ENCODE measurements around the gene SPATA2. TPM values are rescaled to one million over a fixed set of nuclear protein-coding genes. Genes with fewer than 3 reads are reported as not detected.

SPATA2 gene
- total and polyA plus RNA-seq, 2 of the 13 experiments (the other 11 are each of a cell fraction or from before 2014, with no cell fraction given): 3.2 to 8.7 TPM

DNA sequence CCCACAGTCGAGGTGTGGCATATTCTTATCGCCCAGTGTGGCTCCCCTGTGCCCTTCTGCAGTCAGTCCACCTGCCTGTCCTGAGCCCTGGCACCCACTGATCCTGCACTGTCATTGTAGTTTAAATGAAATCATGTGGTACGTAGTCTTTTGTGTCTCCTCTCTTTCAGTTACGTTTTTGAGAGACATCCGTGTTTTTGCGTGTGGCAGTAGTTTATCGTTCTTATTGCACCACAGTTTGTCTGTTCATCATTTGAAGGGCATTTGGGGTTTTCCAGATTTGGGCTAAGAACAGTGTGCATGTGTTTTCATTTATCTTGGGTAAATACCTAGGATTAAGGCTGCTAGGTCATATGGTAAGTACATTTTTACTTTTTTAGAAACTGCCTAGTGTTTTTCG, 49.3 kb downstream of the SPATA2 start (continued):
- TF ChIP-seq STAT5B (CRISPR knock-in tag; IDR thresholded peaks at IDR 0.05) (no peak), RBFOX2 (IDR thresholded peaks at IDR 0.05; ENCODE audit: low read depth, low read length) (no peak)

DNA sequence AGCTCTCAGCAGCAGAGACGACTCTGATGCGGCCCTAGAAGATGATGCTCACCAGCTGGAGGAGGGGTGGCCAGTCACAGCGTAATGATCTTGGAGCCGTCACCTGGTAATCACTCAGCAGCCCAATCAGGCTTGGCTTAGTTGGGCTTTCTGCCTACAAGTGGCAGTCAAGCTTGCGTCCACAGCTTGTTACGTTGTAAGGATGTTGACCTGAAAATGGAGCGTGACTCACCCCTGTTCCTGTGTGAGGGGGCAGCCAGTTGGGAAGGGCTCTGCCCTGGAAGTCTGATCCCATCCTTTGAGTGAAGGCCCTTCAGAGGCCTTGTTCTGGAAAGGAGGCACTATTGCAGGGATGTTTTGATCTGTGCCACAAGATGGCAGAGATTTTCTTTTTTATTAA, 49.8 kb downstream of the SPATA2 start:
- Histone ChIP-seq H3K9me3 (ENCODE audit: low read length) (no peaks in the 10 kb centered on the region), H3K4me1 (ENCODE audit: insufficient read depth, low read length) (no peaks in the 10 kb centered on the region), H3K27ac (ENCODE audit: extremely low read length, insufficient read depth, low read length) (no peak overlapping the region), H3K79me2 (ENCODE audit: insufficient read depth, low read length) (no peaks in the 10 kb centered on the region), H3K4me2 (ENCODE audit: low read depth, low read length) (no peak overlapping the region), H3K36me3 (replicated peaks in 1 of 2; ENCODE audit: control insufficient read depth in 1 of 2, insufficient read depth in 2 of 2, low read length in 2 of 2) (peaks cover 4 to 32% of the 10 kb centered on the region in 2 experiments; a peak in 4 of 5 replicates), H2AFZ (ENCODE audit: low read length) (no peak overlapping the region), H3K27me3 (ENCODE audit: control insufficient read depth in 1 of 2, insufficient read depth in 2 of 2, low read length in 2 of 2) (no peaks in the 10 kb centered on the region), H3K9ac (ENCODE audit: insufficient read depth, low read depth, low read length) (no peak overlapping the region), H4K20me1 (ENCODE audit: insufficient read depth, low read length) (no peaks in the 10 kb centered on the region), H3K4me3 (replicated peaks in 1 of 3; ENCODE audit: insufficient read depth in 1 of 3, low read depth in 2 of 3, low read length in 3 of 3) (no peak overlapping the region)
- ChIA-PET POLR2A (no interaction called here), CTCF (ENCODE audit: low intra/inter-chr PET ratio, low total read pairs) (no interaction called here)
- ATAC-seq (no peak), FAIRE-seq (no peak), DNase-seq (ENCODE audit: low spot score) (no peak)
- no TSS peak for BruUV-seq (replicated peaks)
- intact Hi-C loops (cut with micrococcal nuclease; ENCODE audit: unreplicated experiment) (no loop called here), in situ Hi-C loops (cut with HindIII; ENCODE audit: extremely low pct_ligation_motif_present, low pct_unique_long_range_greater_than_20kb) (no loop called here)
- WGBS (ENCODE audit: low lambda C conversion rate): 84% methylated on average over 7 of the region's 7 CpGs
- no peak for TF ChIP-seq DZIP1 (CRISPR knock-in tag; IDR thresholded peaks at IDR 0.05)
- TF ChIP-seq XBP1 (CRISPR knock-in tag; IDR thresholded peaks at IDR 0.05): no peak
- TF ChIP-seq ZNF10 (CRISPR knock-in tag; IDR thresholded peaks at IDR 0.05; ENCODE audit: borderline replicate concordance, low read depth): no peak
- TF ChIP-seq, protein P1, sequence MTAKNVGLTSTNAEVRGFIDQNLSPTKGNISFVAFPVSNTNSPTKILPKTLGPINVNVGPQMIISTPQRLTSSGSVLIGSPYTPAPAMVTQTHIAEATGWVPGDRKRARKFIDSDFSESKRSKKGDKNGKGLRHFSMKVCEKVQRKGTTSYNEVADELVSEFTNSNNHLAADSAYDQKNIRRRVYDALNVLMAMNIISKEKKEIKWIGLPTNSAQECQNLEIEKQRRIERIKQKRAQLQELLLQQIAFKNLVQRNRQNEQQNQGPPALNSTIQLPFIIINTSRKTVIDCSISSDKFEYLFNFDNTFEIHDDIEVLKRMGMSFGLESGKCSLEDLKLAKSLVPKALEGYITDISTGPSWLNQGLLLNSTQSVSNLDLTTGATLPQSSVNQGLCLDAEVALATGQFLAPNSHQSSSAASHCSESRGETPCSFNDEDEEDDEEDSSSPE (CRISPR knock-in tag; IDR thresholded peaks at IDR 0.05): no peak
- no peak for TF ChIP-seq RXRA (CRISPR knock-in tag; IDR thresholded peaks at IDR 0.05)
- no peak for TF ChIP-seq RFX1 (IDR thresholded peaks at IDR 0.05)
- TF ChIP-seq ZNF616 (CRISPR knock-in tag; IDR thresholded peaks at IDR 0.05; ENCODE audit: low read depth): no peak
- no peak for TF ChIP-seq FOXC1 (CRISPR knock-in tag; IDR thresholded peaks at IDR 0.05; ENCODE audit: borderline replicate concordance)
- TF ChIP-seq, protein P2, sequence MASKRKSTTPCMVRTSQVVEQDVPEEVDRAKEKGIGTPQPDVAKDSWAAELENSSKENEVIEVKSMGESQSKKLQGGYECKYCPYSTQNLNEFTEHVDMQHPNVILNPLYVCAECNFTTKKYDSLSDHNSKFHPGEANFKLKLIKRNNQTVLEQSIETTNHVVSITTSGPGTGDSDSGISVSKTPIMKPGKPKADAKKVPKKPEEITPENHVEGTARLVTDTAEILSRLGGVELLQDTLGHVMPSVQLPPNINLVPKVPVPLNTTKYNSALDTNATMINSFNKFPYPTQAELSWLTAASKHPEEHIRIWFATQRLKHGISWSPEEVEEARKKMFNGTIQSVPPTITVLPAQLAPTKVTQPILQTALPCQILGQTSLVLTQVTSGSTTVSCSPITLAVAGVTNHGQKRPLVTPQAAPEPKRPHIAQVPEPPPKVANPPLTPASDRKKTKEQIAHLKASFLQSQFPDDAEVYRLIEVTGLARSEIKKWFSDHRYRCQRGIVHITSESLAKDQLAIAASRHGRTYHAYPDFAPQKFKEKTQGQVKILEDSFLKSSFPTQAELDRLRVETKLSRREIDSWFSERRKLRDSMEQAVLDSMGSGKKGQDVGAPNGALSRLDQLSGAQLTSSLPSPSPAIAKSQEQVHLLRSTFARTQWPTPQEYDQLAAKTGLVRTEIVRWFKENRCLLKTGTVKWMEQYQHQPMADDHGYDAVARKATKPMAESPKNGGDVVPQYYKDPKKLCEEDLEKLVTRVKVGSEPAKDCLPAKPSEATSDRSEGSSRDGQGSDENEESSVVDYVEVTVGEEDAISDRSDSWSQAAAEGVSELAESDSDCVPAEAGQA (IDR thresholded peaks at IDR 0.05; ENCODE audit: low read depth): no peak
- TF ChIP-seq, protein P2 (CRISPR knock-in tag; IDR thresholded peaks at IDR 0.05; ENCODE audit: borderline replicate concordance): no peak
- no peak for TF ChIP-seq SRSF1 (optimal IDR thresholded peaks at IDR 0.05; ENCODE audit: low read depth, low read length)
- TF ChIP-seq RARG (CRISPR knock-in tag; IDR thresholded peaks at IDR 0.05; ENCODE audit: low read depth): no peak
- TF ChIP-seq NR2F6 (IDR thresholded peaks at IDR 0.05): no peak
- TF ChIP-seq NR2F6 (CRISPR knock-in tag; IDR thresholded peaks at IDR 0.05): no peak
- TF ChIP-seq ZNF746 (CRISPR knock-in tag; IDR thresholded peaks at IDR 0.05): no peak

All from HepG2 (cell line).